ENCODE measurements around the gene FZR1.
"Not testable (repeated sequence)": the region's sequence is repeated elsewhere in the genome, so short reads cannot be mapped to it uniquely, and the experiment has no call there.

The FZR1 gene

GRCh38 chr19:3497757-3498520 is 8.2 kb upstream of the FZR1 start:
- no peak for DNase-seq

GRCh38 chr19:3499738-3500428 is 6.2 kb upstream of the FZR1 start:
- DNase-seq, result no peak

GRCh38 chr19:3500429-3501101 is 5.5 kb upstream of the FZR1 start, which contains the start of gene DOHH:
TSS of gene DOHH (minus strand) at chr19:3500674. CDS start at chr19:3496814, 3,860 bp downstream.
- DNase-seq, result peak; percentile 96

- no peak for DNase-seq
These were observed 4.3 kb upstream of the FZR1 start for GRCh38 chr19:3501780-3502179.

- DNase-seq, result no peak
These were observed 3.0 kb upstream of the FZR1 start for GRCh38 chr19:3503036-3503572.

- DNase-seq, result peak; percentile 17
These were observed 1.4 kb upstream of the FZR1 start for GRCh38 chr19:3504735-3505134.

- peak; percentile 11 for DNase-seq
These were observed 551 bp downstream of the FZR1 start for GRCh38 chr19:3506384-3507340.

- DNase-seq, result no peak
These were observed 1.4 kb downstream of the FZR1 start for GRCh38 chr19:3507371-3508120.

GRCh38 chr19:3508121-3508661 is 2.1 kb downstream of the FZR1 start:
- not testable (repeated sequence) for DNase-seq

GRCh38 chr19:3508771-3509535 is 2.8 kb downstream of the FZR1 start:
- DNase-seq, result no peak

GRCh38 chr19:3509566-3509989 is 3.5 kb downstream of the FZR1 start:
- DNase-seq, result no peak

- no peak for DNase-seq
These were observed 4.6 kb downstream of the FZR1 start for GRCh38 chr19:3510727-3511126.

- no peak for DNase-seq
These were observed 5.6 kb downstream of the FZR1 start for GRCh38 chr19:3511506-3512251.

- DNase-seq, result no peak
These were observed 6.6 kb downstream of the FZR1 start for GRCh38 chr19:3512562-3513228.

- DNase-seq, result no peak
These were observed 7.4 kb downstream of the FZR1 start for GRCh38 chr19:3513229-3514140.

GRCh38 chr19:3514930-3515329 is 8.8 kb downstream of the FZR1 start:
- no peak for DNase-seq

GRCh38 chr19:3515891-3516422 is 9.8 kb downstream of the FZR1 start:
- DNase-seq, result no peak
